Spinal cord (tissue), 4 donors: Measurements from ENCODE around the gene IL11RA. TPM values are rescaled to one million over a fixed set of nuclear protein-coding genes. Genes with fewer than 3 reads are reported as not detected.

Source experiments
- polyA plus RNA-seq, 2 donors: library from polyadenylated mRNA; unstranded; fragments of 120-200 nt; gene quantifications; one replicate each; pipeline ENCODE4 v1.2.1, GENCODE V29; 2013; ENCODE audit not compliant: insufficient read length in 2 of 2
- small RNA-seq: library from RNA; depleted of rRNA; stranded (forward); fragments of <200 nt; gene quantifications from one replicate; pipeline ENCODE3, GENCODE V24; 2014; ENCODE audit warnings: low replicate concordance
- total RNA-seq, 2 donors: library from RNA; depleted of rRNA in 1 of 2; stranded (reverse); fragments of 120-200 nt in 1 of 2; fragments of >200 nt in 1 of 2; gene quantifications; one replicate each; pipeline versions ENCODE4 v1.2.3 to v1.2.4, GENCODE V29; 2013 to 2014

The IL11RA gene
- total and polyA plus RNA-seq, 4 donors: 24.1 to 69.9 (median 52.5) TPM

Small RNA genes within 50 kb of the gene (small RNA-seq; reads per million reads assigned to genes)
- not detected for gene CCL27

Other genes with a start within 250 kb of the IL11RA start
- gene FAM219A, start 193.6 kb upstream of the IL11RA start, total RNA-seq: 10 to 100 TPM; 18.1 to 23.6 TPM
- gene FAM219A, start 193.6 kb upstream of the IL11RA start, polyA plus RNA-seq: 10 to 100 TPM; 78.8 to 83.9 TPM
- 10 to 100 TPM in 1 of 2 donors, 1 to 10 TPM in 1; 3.5 to 24.8 TPM for gene DNAI1, start 193.4 kb upstream of the IL11RA start, total RNA-seq
- gene DNAI1, start 193.4 kb upstream of the IL11RA start, polyA plus RNA-seq: 10 to 100 TPM; 10.3 to 10.5 TPM
- 10 to 100 TPM; 32.7 to 63.9 TPM for gene ENHO, start 129.2 kb upstream of the IL11RA start, total RNA-seq
- 100 to 1,000 TPM; 193 to 219 TPM for gene ENHO, start 129.2 kb upstream of the IL11RA start, polyA plus RNA-seq
- gene CNTFR, start 62.5 kb upstream of the IL11RA start, total RNA-seq: 10 to 100 TPM in 1 of 2 donors, 1 to 10 TPM in 1; 9.6 to 16.1 TPM
- 100 to 1,000 TPM; 109 to 110 TPM for gene CNTFR, start 62.5 kb upstream of the IL11RA start, polyA plus RNA-seq
- gene RPP25L, start 40.1 kb upstream of the IL11RA start, total RNA-seq: 10 to 100 TPM; 10.4 to 29.4 TPM
- gene RPP25L, start 40.1 kb upstream of the IL11RA start, polyA plus RNA-seq: 10 to 100 TPM; 18.0 to 18.9 TPM
- gene DCTN3, start 31.7 kb upstream of the IL11RA start, total RNA-seq: 100 to 1,000 TPM in 1 of 2 donors, 10 to 100 TPM in 1; 90.9 to 119 TPM
- 100 to 1,000 TPM; 179 to 190 TPM for gene DCTN3, start 31.7 kb upstream of the IL11RA start, polyA plus RNA-seq
- gene ARID3C, start 23.1 kb upstream of the IL11RA start, total RNA-seq: 1 to 10 TPM in 1 of 2 donors, under 1 TPM in 1; 0.33 to 1.1 TPM
- under 1 TPM; 0.60 to 0.66 TPM for gene ARID3C, start 23.1 kb upstream of the IL11RA start, polyA plus RNA-seq
- 10 to 100 TPM; 27.7 to 45.5 TPM for gene SIGMAR1, start 14.4 kb upstream of the IL11RA start, total RNA-seq
- 10 to 100 TPM; 79.5 to 82.3 TPM for gene SIGMAR1, start 14.4 kb upstream of the IL11RA start, polyA plus RNA-seq
- gene GALT, start 5.5 kb upstream of the IL11RA start, total RNA-seq: 10 to 100 TPM; 31.3 to 72.4 TPM
- gene GALT, start 5.5 kb upstream of the IL11RA start, polyA plus RNA-seq: 10 to 100 TPM; 52.4 to 73.4 TPM
- under 1 TPM in 1 of 2 donors, not detected in 1; 0.66 TPM for gene CCL27, start 10.5 kb downstream of the IL11RA start, total RNA-seq
- 1 to 10 TPM; 1.0 TPM for gene CCL27, start 10.5 kb downstream of the IL11RA start, polyA plus RNA-seq
- gene CCL19, start 39.1 kb downstream of the IL11RA start, total RNA-seq: not detected
- gene CCL19, start 39.1 kb downstream of the IL11RA start, polyA plus RNA-seq: under 1 TPM in 1 of 2 donors, not detected in 1; 0.27 TPM
- gene CCL21, start 58.0 kb downstream of the IL11RA start, total RNA-seq: under 1 TPM in 1 of 2 donors, not detected in 1; 0.44 TPM
- under 1 TPM in 1 of 2 donors, not detected in 1; 0.18 TPM for gene CCL21, start 58.0 kb downstream of the IL11RA start, polyA plus RNA-seq